Measurements from ENCODE around the gene APOD.

The APOD gene

DNA sequence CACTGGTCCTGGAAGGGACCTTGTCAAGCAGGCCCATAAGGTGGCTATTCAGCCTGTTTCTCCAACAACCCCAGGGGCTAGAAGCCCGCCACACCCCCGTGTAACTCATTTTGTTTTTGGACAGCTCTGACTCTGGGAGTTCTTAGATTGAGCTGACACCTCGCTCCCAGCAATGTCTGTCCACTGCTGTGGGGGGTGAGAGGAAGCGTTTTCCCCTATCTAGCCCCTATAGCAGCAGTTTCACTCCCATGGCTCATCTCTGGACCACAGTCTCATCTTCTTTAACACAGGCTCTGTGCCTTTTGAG, 39.6 kb downstream of the APOD start:
- peak overlapping the region; percentile 80 to 90 for H3K4me3 Mint-ChIP-seq
- peaks cover 17 to 29% of the 10 kb centered on the region in 2 donors for H3K36me3 Mint-ChIP-seq
- H3K4me1 Mint-ChIP-seq = peaks cover 44 to 73% of the 10 kb centered on the region in 2 donors
- DNase-seq (no peak), ATAC-seq (replicated peaks) (no peak)
- no peaks in the 10 kb centered on the region for H3K9me3 Mint-ChIP-seq
- H3K27me3 Mint-ChIP-seq = no peaks in the 10 kb centered on the region
- H3K27ac Mint-ChIP-seq = peak overlapping the region; percentile 99

DNA sequence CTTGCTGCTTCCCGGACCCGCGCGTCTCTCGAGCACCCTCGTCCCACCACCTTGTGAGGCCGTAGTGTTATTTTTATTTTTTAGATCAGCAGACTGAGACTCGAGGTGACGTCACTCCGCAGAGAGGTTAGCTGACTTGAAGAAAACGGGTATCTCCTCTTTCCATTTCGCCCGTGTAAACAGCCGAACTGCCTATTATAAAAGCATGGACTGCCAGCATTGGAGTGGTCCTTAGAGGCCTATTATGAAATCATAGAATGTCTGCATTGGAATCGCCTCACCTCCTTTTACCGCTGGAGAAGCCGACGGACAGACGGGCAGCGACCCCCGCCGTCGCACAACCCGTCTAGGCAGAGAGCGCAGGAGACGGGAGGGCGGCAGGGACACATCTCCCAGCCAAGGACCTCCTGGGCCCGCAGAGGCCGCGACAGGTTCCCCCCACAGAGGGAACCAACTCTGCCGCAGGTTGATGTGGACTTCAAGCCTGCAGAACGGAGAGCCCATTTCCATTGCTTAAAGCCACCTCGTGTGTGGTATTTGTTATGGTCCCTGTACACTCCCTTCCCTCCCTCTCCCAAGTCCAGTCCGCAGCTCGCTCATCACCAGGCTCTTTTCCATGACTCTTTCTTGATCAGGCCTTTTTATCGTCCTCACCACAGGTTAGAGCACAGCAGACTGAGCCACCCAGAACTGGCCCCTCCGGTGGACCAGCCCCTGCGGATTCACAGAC, 40.1 kb downstream of the APOD start:
- H3K36me3 Mint-ChIP-seq = peaks cover 18 to 31% of the 10 kb centered on the region in 2 donors
- peak overlapping the region; percentile 99 for H3K27ac Mint-ChIP-seq
- peak overlapping the region; percentile 80 to 90 for H3K4me3 Mint-ChIP-seq
- H3K9me3 Mint-ChIP-seq = no peaks in the 10 kb centered on the region
- no peaks in the 10 kb centered on the region for H3K27me3 Mint-ChIP-seq
- ATAC-seq (replicated peaks) = no peak
- H3K4me1 Mint-ChIP-seq = peaks cover 45 to 75% of the 10 kb centered on the region in 2 donors
- DNase-seq = no peak

DNA sequence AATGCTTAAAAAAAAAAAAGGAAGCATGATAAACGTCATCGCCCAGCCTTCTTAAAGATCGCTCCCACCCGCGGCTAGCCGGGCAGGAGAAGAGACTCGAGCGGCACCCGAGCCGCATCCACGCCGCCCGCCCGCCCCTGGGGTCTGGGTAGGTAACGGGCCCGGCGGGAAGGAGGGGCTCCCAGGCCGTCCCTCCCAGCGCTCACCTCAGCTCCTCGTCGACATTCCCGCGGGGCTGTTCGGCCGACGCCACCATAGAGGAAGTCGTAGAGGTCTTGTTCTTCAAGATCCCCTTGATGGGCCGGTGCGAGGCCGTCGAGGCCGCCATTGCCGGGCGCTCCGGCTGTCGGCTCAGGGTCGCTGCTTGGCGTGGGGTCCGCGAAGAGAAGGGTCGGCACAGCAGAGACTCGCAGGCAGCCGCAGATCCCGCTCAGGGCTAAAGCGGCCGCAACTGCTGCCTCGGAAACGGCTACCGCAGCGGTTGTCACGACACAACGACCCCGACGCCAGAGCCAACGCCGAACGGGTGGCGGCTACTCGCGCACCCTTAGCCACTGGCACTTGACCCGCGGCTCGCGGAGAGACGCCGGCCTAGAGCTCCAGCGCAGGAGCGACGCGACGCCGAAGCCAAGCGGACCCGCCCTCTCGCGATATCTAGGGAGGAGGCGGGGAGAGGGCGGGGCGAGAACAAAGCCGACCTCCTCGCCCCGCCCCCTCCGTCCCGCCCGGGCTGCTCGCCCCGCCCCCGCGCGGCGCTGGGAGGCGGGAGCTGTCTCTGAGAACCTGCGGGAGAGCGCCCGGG, 40.8 kb downstream of the APOD start, which contains the start of gene PPP1R2:
PPP1R2 (minus strand) TSS at position 628 of the 802 bp plus-strand sequence; CDS start at position 328, 300 bp downstream.
- Mint-ChIP-seq H3K27ac (peak within 1 kb of the TSS; percentile 99), H3K27me3 (no peaks in the 10 kb centered on the region), H3K9me3 (no peaks in the 10 kb centered on the region), H3K4me1 (peaks cover 45 to 73% of the 10 kb centered on the region in 2 donors), H3K36me3 (peaks cover 18 to 31% of the 10 kb centered on the region in 2 donors), H3K4me3 (peak within 1 kb of the TSS; percentile 80 to 90)
- ATAC-seq (replicated peaks) (peak; percentile 79 to 84), DNase-seq (peak; percentile 85)

DNA sequence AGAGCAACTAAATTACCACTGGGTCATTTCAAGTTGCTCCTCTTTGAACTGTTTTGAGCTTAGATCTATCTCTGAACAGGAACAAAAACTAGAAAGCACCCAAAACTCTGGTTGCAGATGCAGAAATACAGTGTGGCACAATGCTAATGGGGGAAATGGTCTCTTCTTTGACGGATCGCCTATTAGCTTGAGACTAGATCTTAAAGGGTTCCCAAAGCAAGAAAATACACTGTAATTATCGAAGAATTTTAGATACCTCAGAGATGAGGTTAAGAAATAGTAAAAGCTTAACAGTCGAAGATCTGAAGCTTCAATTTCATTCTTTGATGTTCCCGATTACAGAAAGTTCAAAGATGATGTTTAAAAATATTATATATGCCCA, 41.4 kb downstream of the APOD start:
- H3K4me3 Mint-ChIP-seq = peak overlapping the region; percentile 80 to 90
- H3K36me3 Mint-ChIP-seq = peaks cover 18 to 31% of the 10 kb centered on the region in 2 donors
- no peaks in the 10 kb centered on the region for H3K27me3 Mint-ChIP-seq
- peaks cover 47 to 76% of the 10 kb centered on the region in 2 donors for H3K4me1 Mint-ChIP-seq
- ATAC-seq (replicated peaks) (peak; percentile 42 to 46), DNase-seq (no peak)
- H3K27ac Mint-ChIP-seq = peak overlapping the region; percentile 99
- no peaks in the 10 kb centered on the region for H3K9me3 Mint-ChIP-seq

DNA sequence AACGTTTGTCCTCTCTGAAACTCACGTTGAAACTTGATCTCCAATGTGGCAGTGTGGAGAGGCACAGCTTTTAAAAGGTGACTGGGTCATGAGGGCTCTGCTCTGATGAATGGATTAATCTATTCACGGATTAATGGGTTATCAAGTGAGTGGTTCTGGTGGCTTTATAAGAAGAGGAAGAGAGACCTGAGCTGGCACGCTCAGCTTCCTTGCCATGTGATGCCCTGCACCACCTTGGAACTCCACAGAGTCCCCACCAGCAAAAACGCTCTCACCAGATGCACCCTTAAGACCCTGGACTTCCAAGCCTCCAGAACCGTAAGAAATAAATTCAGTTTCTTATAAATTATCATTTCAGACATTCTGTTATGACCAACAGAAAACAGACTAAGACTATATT, 43.2 kb downstream of the APOD start:
- Mint-ChIP-seq H3K36me3 (peaks cover 21 to 36% of the 10 kb centered on the region in 2 donors), H3K27me3 (no peaks in the 10 kb centered on the region), H3K9me3 (no peaks in the 10 kb centered on the region), H3K27ac (peak overlapping the region; percentile 92), H3K4me3 (peak overlapping the region; percentile 80 to 90), H3K4me1 (peaks cover 38 to 67% of the 10 kb centered on the region in 2 donors)
- peak; percentile 32 to 35 for ATAC-seq (replicated peaks)
- peak; percentile 28 for DNase-seq

DNA sequence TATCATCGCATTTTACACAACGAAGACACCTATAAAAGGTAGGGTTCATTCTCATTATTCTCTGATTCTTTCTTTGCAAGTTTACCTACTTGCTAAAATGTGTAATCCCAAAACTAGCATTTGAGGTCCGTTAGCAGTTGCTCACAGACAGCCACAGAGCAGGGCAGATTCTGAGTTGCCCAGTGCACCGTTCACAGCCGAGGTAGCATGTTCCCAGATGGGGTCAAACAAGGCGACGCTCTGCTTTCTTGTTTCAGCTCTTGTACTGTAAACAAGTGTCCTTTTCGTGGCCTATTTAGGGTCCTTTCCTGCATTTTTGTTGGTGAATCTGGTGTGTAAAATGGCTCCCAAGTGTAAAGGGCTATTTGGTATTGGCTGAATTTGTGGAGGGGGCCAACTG, 43.7 kb downstream of the APOD start:
- Mint-ChIP-seq H3K36me3 (peaks cover 26 to 41% of the 10 kb centered on the region in 2 donors), H3K27ac (peak overlapping the region; percentile 92), H3K27me3 (no peaks in the 10 kb centered on the region), H3K4me3 (peak overlapping the region; percentile 80 to 90), H3K4me1 (peaks cover 41 to 67% of the 10 kb centered on the region in 2 donors), H3K9me3 (no peaks in the 10 kb centered on the region)
- no peak for DNase-seq
- ATAC-seq (replicated peaks) = no peak

DNA sequence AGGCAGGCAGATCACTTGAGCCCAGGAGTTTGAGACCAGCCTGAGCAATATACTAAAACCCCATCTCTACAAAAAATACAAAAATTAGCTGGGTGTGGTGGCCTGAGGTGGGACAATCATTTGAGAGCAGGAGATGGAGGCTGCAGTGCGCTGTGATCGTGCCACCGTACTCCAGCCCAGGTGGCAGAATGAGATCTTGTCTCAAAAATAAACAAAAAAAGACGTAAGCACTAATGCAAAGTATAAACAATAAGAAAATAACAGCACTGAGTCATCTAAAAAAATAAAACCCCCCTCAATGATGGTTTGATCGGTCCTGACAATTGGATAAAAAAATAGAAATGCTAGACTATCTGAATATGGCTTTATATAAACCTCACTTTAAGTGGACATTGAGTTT, 44.3 kb downstream of the APOD start:
- H3K27me3 Mint-ChIP-seq = no peaks in the 10 kb centered on the region
- H3K27ac Mint-ChIP-seq = peak overlapping the region; percentile 91
- peak overlapping the region; percentile 73 to 80 for H3K4me3 Mint-ChIP-seq
- H3K9me3 Mint-ChIP-seq = no peaks in the 10 kb centered on the region
- H3K36me3 Mint-ChIP-seq = peaks cover 32 to 45% of the 10 kb centered on the region in 2 donors
- DNase-seq = no peak
- peaks cover 43 to 68% of the 10 kb centered on the region in 2 donors for H3K4me1 Mint-ChIP-seq
- no peak for ATAC-seq (replicated peaks)

DNA sequence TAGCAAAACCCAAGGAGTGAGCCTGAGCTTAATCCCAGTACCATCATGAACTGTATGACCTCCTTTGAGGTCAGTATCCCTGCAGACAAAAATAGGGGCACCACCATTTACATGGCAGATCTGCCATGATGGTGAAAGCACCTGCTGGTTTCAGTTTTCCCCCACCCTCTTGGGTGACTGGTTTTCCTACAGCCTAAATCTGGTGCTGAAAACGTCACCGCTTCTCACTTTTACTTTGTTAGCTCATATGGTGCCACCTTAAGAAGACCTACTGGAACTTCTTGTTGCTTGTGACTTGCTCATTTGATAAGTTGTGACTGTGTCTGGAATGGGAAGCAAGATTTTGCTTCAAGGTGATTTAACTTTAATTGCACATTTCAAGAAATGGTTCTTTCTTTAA, 45.7 kb downstream of the APOD start:
- H3K27ac Mint-ChIP-seq = peak overlapping the region; percentile 72

DNA sequence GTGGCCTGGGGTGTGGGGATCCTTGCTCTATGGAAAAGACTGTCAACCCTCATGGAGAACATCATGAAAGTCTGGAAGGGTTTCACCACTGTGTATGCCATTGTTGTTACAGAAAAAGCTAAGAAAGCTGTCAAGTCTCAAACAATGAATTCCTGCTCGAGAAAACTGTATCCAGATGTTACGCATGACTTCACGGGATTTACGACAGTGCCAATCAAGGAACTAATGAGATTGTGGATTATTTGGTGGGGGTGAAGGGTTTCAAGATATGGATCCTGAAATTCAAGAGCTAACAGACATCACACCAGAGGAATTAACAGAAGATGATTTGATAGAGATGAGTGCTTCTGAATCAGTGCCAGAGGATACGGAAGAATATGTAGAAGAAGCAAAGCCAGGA, 48.4 kb downstream of the APOD start:
- no peak overlapping the region for H3K4me3 Mint-ChIP-seq
- peaks cover 31 to 42% of the 10 kb centered on the region in 2 donors for H3K36me3 Mint-ChIP-seq
- DNase-seq (no peak), ATAC-seq (replicated peaks) (no peak)
- peak overlapping the region; percentile 65 for H3K27ac Mint-ChIP-seq
- H3K27me3 Mint-ChIP-seq = no peaks in the 10 kb centered on the region
- peaks cover 40 to 82% of the 10 kb centered on the region in 2 donors for H3K4me1 Mint-ChIP-seq
- no peaks in the 10 kb centered on the region for H3K9me3 Mint-ChIP-seq

More for the DNA sequence above, 45.7 kb downstream of the APOD start:
- Mint-ChIP-seq H3K9me3 (no peaks in the 10 kb centered on the region), H3K4me3 (peak overlapping the region; percentile 16 to 54), H3K27me3 (no peaks in the 10 kb centered on the region), H3K4me1 (peaks cover 39 to 74% of the 10 kb centered on the region in 2 donors), H3K36me3 (peaks cover 34 to 51% of the 10 kb centered on the region in 2 donors)
- ATAC-seq (replicated peaks) = peak; percentile 72 to 73
- DNase-seq = peak; percentile 70

DNA sequence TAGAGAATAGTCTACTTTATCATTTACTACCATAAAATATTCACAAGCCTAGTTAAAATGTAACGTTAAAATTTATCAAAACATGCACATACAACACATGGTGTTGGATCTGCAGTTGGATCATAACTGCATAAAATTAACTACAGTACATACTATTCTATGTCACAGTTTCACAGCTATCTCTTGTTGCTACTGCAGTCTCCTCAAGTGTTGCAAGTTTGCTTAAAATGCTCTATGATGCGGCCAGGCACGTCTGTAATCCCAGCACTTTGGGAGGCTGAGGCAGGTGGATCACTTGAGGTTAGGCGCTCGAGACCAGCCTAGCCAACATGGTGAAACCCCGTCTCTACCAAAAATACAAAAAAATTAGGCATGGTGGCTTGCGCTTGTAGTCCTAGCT, 50.9 kb downstream of the APOD start:
- ATAC-seq (replicated peaks) = no peak
- DNase-seq = no peak
- Mint-ChIP-seq H3K27me3 (no peaks in the 10 kb centered on the region), H3K4me1 (peaks cover 26 to 60% of the 10 kb centered on the region in 2 donors), H3K9me3 (no peaks in the 10 kb centered on the region), H3K4me3 (peak overlapping the region in 1 of 2 donors; percentile 41), H3K36me3 (peaks cover 24 to 38% of the 10 kb centered on the region in 2 donors), H3K27ac (peak overlapping the region; percentile 25)

DNA sequence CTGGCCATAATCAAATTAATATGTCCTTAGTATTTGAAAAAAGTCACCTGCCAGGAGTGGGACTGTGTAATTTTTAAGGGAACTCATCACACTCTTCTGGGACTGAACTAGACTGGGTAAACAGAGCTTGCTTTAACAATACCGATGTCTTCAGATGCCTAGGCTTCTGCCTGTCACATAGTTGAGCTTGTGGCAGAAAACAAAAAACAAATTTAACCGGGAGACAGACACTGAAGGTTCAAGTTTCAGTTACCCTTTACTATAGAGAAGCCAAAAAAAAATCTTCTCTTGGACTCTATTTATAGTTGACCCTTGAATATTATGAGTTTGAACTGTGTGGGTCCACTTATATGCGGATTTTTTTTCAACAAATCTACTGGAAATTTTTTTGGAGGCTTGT, 51.4 kb downstream of the APOD start:
- H3K27ac Mint-ChIP-seq = peak overlapping the region; percentile 70
- ATAC-seq (replicated peaks) (peak in 1 of 2 donors; percentile 29), DNase-seq (no peak)
- no peaks in the 10 kb centered on the region for H3K27me3 Mint-ChIP-seq
- H3K36me3 Mint-ChIP-seq = peaks cover 24 to 41% of the 10 kb centered on the region in 2 donors
- H3K4me1 Mint-ChIP-seq = peaks cover 25 to 55% of the 10 kb centered on the region in 2 donors
- no peaks in the 10 kb centered on the region for H3K9me3 Mint-ChIP-seq
- H3K4me3 Mint-ChIP-seq = no peak overlapping the region

DNA sequence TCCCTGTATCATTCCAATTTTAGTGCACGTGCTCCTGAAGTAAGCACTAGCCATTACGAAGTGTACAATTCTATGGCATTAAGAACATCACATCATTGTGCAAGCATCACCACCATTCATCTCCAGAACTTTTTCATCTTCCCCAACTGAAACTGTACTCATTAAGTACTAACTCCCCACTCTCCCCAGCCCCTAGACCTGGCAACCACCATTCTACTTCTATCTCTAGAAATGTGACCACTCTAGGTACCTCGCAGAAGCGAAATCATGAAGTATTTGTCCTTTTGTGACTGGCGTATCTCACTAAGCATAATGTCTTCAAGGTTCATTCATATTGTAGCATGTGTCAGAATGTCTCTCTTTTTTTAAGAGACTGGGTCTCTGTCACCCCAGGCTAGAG, 52.1 kb downstream of the APOD start:
- DNase-seq = no peak
- H3K9me3 Mint-ChIP-seq = no peaks in the 10 kb centered on the region
- H3K27me3 Mint-ChIP-seq = no peaks in the 10 kb centered on the region
- no peak overlapping the region for H3K27ac Mint-ChIP-seq
- ATAC-seq (replicated peaks) = no peak
- H3K4me3 Mint-ChIP-seq = no peak overlapping the region
- peaks cover 25 to 54% of the 10 kb centered on the region in 2 donors for H3K4me1 Mint-ChIP-seq
- peaks cover 24 to 41% of the 10 kb centered on the region in 2 donors for H3K36me3 Mint-ChIP-seq

DNA sequence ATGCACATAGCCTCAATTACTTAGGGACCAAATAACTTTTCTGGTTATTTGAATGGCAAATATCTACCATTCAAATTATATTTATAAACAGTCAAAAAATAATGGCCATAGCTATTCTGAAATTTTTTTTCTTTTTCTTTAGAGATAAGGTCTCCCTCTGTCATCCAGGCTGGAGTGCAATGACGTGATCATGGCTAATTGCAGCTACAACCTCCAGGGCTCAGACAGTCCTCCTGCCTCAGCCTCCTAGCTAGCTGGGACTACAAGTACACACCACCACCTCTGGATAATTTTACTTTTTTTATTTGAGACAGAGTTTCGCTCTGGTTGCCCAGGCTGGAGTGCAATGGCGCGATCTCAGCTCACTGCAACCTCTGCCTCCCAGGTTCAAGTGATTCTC, 57.2 kb downstream of the APOD start:
- peaks cover 9 to 28% of the 10 kb centered on the region in 2 donors for H3K36me3 Mint-ChIP-seq
- H3K4me1 Mint-ChIP-seq = peaks cover 11 to 18% of the 10 kb centered on the region in 2 donors
- ATAC-seq (replicated peaks) = no peak
- H3K27me3 Mint-ChIP-seq = no peaks in the 10 kb centered on the region
- DNase-seq = no peak
- H3K9me3 Mint-ChIP-seq = no peaks in the 10 kb centered on the region
- H3K4me3 Mint-ChIP-seq = no peak overlapping the region
- peak overlapping the region; percentile 75 for H3K27ac Mint-ChIP-seq

DNA sequence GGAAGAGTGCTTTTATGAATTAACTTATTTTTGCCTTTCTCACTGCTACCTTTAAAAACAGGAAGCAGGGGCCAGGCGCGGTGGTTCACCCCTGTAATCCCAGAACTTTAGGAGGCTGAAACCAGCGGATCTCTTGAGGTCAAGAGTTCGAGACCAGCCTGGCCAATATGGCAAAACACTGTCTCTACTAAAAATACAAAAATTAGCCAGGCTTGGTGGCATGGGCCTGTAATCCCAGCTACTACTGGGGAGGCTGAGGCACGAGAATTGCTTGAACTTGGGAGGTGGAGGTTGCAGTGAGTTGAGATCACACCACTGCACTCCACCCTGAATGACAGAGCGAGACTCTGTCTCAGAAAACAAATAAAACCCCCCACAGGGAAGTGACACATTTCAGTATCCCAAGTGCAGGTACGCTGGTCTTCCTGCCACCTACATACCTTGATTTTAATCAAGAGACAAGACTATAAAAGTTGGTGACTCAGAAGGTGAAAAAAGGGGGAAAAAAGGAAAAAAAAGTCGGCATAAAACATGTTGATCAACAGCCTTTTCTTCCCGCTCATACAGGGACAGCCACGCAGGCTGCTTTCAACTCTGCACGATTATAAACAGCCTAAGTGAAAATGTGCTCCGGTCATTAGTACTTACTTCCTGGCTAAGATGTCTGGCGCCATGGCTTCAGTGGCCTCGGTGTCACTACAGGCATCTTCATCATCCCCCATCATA, 59.4 kb downstream of the APOD start:
- peaks cover 5 to 24% of the 10 kb centered on the region in 2 donors for H3K36me3 Mint-ChIP-seq

More for the DNA sequence above, 59.4 kb downstream of the APOD start:
- ATAC-seq (replicated peaks) (no peak), DNase-seq (no peak)
- peaks cover 9 to 10% of the 10 kb centered on the region in 2 donors for H3K4me1 Mint-ChIP-seq
- no peaks in the 10 kb centered on the region for H3K27me3 Mint-ChIP-seq
- peak overlapping the region; percentile 84 for H3K27ac Mint-ChIP-seq
- no peaks in the 10 kb centered on the region for H3K9me3 Mint-ChIP-seq
- no peak overlapping the region for H3K4me3 Mint-ChIP-seq

Measured in stimulated activated naive B cell treated with anti-CD40 and anti-IgM and Interleukin-4, amounts not matched to agents 10 μg/mL and 1 μg/mL and 100 μg/mL, for 72 hours (primary cell).